Measurements from ENCODE around the gene MALRD1.

DNA sequence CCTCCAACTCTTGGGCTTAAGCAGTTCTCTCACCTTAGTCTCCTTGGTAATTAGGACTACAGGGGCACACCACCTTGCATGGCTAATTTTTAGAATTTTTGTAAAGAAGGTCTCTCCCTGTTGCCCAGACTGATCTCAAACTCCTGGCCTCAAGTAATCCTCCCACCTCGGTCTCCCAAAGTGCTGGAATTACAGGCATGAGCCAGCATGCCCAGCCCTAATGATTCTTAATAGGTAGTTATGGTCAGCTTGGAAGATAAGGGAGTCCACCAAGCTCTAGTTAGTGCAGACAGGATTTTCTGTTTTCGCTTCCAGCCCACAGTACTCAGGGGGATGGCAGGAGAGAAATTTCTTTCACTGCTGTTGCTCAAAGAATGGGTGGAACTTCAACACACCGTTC lies 639.7 kb downstream of the MALRD1 start:
- TF ChIP-seq, protein P1, sequence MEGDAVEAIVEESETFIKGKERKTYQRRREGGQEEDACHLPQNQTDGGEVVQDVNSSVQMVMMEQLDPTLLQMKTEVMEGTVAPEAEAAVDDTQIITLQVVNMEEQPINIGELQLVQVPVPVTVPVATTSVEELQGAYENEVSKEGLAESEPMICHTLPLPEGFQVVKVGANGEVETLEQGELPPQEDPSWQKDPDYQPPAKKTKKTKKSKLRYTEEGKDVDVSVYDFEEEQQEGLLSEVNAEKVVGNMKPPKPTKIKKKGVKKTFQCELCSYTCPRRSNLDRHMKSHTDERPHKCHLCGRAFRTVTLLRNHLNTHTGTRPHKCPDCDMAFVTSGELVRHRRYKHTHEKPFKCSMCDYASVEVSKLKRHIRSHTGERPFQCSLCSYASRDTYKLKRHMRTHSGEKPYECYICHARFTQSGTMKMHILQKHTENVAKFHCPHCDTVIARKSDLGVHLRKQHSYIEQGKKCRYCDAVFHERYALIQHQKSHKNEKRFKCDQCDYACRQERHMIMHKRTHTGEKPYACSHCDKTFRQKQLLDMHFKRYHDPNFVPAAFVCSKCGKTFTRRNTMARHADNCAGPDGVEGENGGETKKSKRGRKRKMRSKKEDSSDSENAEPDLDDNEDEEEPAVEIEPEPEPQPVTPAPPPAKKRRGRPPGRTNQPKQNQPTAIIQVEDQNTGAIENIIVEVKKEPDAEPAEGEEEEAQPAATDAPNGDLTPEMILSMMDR (IDR thresholded peaks at IDR 0.05; ENCODE audit: poor library complexity): no peak
- no peak for TF ChIP-seq EZH2 (IDR thresholded peaks at IDR 0.05; ENCODE audit: borderline replicate concordance)
- no peak for TF ChIP-seq EZH2phosphoT487 (IDR thresholded peaks at IDR 0.05; ENCODE audit: low read depth, severe bottlenecking, unreplicated experiment)
